Adrenal gland (tissue), 5 donors: ENCODE results near the gene TMEM163.

Source experiments
- CTCF ChIP-seq, 6 experiments: fragments of 450-650 bp in 4 of 6; fragments of 200-600 bp in 2 of 6; sonication (generic) in 1 of 6; IDR thresholded peaks; 1 replicate in 5 of 6; 2 replicates in 1 of 6; pipeline versions ENCODE4 v1.5.1 to v1.8.0; 2016 to 2021; ENCODE audit warnings: antibody characterized with exemption in 6 of 6, mild to moderate bottlenecking in 2 of 6, moderate library complexity in 1 of 6
- POLR2A ChIP-seq, 2 donors: fragments of 450-650 bp; IDR thresholded peaks; one replicate each; pipeline ENCODE4 v1.6.1; 2017; ENCODE audit warnings: antibody characterized with exemption in 2 of 2, mild to moderate bottlenecking in 2 of 2, moderate library complexity in 1 of 2
- donor health status: DM: no; HTN: no; CAD: no.

GRCh38 chr2:134408791-134409190 lies 310.0 kb downstream of the TMEM163 start:
- TF ChIP-seq CTCF (IDR thresholded peaks at IDR 0.05) (no peak), POLR2A (IDR thresholded peaks at IDR 0.05) (no peak)
